NCI-H1105 (cell line): ENCODE measurements around the gene C16orf96.

Source experiments
- DNase-seq: peaks from one replicate; lab custom pipeline; 2025; lab: John Stamatoyannopoulos, UW

The C16orf96 gene

GRCh38 chr16:4525634-4526277 lies 30.4 kb upstream of the C16orf96 start:
- no peak for DNase-seq

DNA sequence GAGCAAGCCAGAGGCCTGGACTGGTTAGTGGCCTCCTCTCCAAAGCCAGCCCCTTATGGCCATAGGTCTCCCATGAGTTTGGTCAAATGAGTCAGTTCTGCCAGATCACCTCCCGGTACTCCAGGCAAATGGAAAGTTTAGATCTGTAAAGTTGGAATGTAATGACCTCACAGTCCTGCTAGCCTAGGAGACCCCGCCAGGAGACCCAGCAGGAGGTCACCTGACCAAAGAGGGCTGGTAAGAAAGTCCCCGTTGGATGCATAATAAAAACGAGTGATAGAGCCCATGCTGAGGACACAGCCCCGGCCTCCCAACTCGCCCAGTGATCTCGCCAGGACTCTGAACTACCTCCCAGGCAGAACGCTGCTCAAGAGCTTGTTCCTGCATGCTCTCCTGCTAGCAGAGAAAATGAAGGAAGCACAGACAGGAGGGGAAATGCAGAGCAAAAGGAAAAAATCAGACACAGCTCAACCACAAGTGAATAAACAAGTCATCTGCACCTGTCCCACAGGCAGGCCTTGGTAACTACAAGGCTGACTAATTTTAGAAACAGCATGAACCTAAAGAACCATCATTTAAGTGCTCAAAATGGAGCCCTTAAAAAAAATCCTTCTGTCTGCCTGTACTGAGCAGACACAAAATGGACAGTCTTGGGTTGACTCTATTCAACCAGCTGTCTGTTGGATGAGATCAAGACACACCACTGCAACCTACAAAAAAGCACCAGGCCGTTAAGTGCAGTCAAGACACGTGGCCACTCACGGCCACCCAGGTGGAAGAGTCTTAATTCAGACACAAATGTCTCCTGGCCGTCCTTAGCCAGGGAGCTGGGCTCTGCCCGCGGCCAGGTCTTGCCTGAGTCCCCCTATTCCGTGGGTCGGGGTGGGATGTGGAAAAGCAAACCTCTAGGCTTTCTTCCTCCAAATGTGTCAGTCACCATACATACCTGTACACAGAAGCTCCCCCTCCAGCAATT lies 26.8 kb upstream of the C16orf96 start:
- DNase-seq = no peak

DNA sequence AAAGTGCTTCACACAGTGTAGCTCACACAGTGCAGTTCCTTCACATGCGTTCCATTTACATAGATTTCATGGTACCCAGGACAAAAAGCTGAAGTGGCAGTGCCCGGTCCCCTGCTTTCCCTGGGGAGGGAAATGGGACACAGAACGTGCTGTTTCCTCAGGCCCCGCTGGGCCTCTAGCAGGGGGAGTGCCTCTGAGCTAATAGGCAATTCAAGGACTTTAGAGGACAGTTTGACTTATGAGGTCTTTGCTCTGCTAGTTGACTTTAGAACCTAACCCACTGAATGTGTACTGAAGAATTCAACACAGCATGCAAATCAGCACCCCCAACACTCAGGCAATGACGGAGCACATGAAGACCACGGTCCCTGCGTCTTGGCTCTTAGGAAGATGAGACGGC lies 24.3 kb upstream of the C16orf96 start:
- DNase-seq = no peak

GRCh38 chr16:4532238-4532637 lies 23.9 kb upstream of the C16orf96 start:
- DNase-seq = no peak

DNA sequence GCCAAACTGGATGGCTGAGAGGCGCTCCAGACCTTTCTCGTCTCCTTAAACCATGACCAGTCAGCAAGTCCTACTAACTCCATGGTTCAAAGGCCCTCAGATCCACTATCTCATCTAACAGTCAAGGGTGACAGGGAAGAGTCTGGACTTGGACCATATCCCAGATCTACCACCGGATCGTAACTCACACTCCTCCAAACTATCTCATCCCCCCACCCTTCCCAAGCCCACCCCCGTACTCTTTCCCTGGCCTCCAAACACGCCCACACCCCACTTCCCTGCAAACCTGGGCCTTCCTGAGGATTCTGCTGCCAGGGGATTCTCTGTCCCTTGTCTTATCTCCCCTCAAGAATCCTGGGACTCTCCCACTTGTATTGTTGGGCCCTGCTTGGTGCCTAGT lies 22.6 kb upstream of the C16orf96 start:
- no peak for DNase-seq

GRCh38 chr16:4534151-4534790 lies 21.9 kb upstream of the C16orf96 start:
- no peak for DNase-seq

DNA sequence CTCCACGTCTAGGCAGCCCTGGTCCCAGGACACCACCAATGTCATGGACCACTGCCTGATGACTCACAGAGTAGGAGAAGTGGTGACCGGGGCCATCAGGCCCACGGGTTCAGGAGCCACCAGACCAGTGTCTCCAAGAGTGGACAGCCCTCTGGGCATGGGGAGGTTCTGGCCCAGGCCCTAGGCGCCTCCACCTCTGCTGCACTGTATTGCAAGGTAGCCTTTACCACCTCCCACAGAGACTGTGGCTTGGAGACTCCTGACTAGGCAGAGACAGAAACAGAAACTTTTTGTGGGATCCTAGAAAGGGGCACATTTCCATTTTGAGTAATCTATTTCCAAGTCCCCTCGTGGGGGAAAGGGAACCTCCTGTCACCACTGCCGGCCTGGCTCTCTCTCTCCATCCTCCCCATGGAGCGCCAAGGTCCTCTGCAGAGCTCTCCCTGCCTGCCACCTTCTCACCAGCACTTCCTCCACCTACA lies 20.5 kb upstream of the C16orf96 start:
- DNase-seq = no peak

DNA sequence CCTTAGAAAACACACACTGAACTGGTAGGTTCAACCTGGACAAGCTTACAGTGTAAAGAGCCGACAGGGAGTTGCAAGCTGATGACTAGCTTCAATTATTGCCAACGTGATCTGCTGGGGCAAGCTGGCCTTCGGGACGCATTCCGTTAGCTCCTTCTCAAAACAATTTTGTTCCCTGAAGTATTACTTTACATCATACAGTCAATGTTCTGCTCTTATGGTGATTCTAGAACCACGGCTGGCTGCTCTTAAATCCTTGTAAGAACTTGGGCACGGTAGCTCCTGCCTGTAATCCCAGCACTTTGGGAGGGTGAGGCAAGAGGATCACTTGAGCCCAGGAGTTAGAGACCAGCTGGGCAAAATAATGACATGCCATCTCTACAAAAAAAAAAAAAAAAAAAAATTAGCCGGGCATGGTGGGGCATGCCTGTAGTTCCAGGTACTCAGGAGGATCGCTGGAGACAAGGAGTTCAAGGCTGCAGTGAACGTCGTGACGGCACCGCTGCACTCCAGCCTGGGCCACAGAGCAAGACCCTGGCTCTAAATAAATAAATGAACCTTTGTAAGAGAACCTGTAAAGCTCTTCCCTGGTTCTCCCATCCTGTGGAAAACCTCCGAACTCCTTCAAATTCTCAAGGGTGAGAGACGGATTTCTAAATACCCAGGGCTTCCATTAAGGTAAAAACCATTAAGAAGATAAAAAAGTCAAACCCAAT lies 19.6 kb upstream of the C16orf96 start:
- DNase-seq = no peak

DNA sequence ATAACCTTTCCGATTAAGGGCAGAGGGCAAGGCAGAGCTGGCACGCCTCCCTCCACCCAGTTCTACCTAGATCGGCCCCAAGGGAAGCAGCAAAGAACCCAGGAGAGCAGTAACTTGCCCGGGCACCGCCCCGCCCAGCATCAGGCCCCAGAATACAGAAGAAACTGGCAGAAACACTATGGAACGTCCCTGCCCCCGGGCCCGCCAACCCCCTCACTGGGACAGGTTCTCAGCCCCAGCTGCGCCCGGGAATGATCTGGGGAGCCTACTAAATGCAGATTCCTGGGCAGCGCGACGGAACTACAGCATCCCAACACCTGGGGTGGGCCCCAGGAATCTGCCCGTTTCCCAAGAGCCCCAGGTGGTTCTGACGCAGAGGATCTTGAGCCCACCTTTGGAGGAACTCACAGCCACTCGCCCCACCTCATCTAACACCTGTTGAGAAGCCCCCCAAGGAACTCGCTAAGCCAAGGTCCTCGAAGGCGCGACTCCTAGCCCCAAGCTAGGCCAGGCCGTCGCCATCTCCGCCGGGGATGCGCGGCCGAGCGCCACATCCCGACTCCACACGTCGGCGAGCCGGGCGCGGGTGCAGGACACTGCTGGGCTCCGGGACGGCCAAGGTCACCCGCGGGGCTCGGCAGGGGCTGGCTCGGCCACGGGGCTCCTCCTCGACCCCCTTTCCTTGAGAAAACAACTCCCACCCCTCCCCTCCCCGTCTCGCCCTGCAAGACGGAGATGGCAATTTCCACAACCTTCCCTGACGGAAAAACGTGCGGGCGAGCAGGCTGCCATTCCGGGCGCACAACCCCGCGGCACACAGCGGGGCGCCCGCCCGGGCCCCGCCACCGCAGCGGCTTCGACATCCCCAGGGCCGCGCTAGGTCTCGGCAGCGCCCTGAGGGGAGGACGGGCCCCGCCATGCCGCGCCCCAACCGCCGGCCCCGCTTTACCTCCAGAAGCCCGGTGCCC lies 18.5 kb upstream of the C16orf96 start:
- no peak for DNase-seq

- DNase-seq = peak; percentile 67
Measured at GRCh38 chr16:4538350-4539235, 17.5 kb upstream of the C16orf96 start, which contains the start of gene CDIP1. TSS of gene CDIP1 (minus strand) at chr16:4538773. CDS start at chr16:4514130, 24,643 bp downstream.

DNA sequence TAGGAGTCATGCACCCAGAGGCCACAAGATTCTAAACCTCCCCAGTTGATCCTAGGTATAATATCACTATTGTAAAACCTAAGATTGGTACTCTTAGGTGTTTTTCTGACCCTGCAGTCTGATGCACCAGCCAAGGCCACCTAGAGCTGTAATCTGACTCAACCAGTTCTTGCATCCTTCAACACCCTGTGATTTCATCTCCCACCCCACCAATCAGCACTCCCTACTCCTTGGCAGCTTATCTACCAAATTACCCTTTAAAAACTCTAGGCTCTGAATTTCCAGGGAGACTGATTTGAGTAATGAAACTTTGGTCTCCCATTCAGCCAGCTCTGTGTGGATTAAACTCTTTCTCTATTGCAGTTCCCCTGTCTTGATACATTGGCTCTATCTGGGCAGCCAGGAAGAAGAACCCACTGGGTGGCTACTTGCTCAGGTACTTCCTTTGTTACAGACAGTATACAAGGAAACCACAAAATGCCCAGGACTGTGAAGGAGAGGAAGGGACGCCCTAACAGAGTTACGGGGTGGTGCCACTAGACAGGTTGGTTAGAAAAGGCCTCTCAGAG lies 16.3 kb upstream of the C16orf96 start:
- DNase-seq = no peak

- no peak for DNase-seq
Measured at GRCh38 chr16:4544473-4544872, 11.7 kb upstream of the C16orf96 start.

- DNase-seq = no peak
Measured at GRCh38 chr16:4548124-4548523, 8.0 kb upstream of the C16orf96 start.

GRCh38 chr16:4550591-4550990 lies 5.5 kb upstream of the C16orf96 start:
- DNase-seq = no peak

DNA sequence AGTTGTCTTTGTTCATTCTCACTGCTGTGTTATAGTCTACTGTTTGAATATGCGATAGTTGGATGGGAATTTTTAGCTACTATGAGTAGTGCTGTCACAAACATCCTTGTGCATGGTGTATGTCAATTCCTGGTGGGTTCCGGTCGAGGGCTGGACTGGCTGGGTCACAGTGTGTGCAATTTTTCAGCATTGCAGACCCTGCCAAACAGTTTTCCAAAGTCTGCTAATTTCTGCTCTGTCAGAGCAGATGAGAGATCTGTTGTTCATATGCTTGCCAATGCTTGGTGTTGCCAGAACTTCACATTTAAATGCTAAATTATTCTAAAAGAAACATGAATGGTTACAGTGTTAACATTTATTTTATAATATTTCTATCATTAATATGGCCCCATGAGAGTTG lies 3.6 kb upstream of the C16orf96 start:
- DNase-seq = no peak

DNA sequence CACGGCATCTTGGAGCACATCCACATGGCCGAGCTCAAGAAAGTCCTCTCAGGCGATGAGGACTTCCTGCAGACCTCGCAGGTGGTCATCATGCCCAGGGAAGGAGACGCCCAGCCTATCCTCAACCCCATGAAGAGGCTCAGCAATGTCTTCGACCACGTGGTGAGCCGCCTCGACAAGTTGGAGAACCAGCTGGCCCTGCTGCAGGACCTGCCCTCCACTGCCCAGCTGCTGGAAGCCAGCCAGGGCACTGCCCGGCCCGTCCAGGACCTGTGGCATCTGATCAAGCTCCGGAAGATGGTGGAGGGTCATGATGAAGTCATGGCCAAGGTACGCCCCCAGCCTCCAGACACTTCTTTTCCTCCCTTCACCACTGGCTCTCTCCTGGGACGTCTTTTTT lies 440 bp downstream of the C16orf96 start:
- DNase-seq = no peak

GRCh38 chr16:4557973-4558372 lies 1.8 kb downstream of the C16orf96 start:
- no peak for DNase-seq

GRCh38 chr16:4561596-4561995 lies 5.5 kb downstream of the C16orf96 start:
- DNase-seq = no peak

- DNase-seq = no peak
Measured at GRCh38 chr16:4564661-4565267, 8.6 kb downstream of the C16orf96 start.
